PC-3 (cell line): ENCODE measurements around the gene C1orf53. TPM values are rescaled to one million over a fixed set of nuclear protein-coding genes. Genes with fewer than 3 reads are reported as not detected.
A peak's percentile ranks its signal among the peaks of the same experiment; 100 is the strongest.

Source experiments
- ATAC-seq: fragments of 200-7000 bp; cut with Tn5 transposase; 2 replicates; pipeline ENCODE4 v1.9.1; 2020; ENCODE audit warnings: mild to moderate bottlenecking, moderate library complexity
- BruUV-seq: library from RNA; stranded (reverse); fragments of 400-500 nt; replicated peaks from 2 replicates; lab custom pipeline; 2021; lab: Mats Ljungman, UMichigan
- CTCF ChIA-PET: fragments of 300-600 bp; sonication (Branson Sonifier 250); formaldehyde crosslinking; loops from one replicate; lab custom pipeline; 2022; ENCODE audit warnings: antibody characterized with exemption; lab: Charles Lee
- POLR2A ChIA-PET: fragments of 300-600 bp; sonication (Branson Sonifier 250); formaldehyde crosslinking; loops from one replicate; lab custom pipeline; 2022; ENCODE audit warnings: antibody characterized with exemption; ENCODE audit not compliant: unreplicated experiment; lab: Charles Lee
- DNase-seq: peaks from one replicate; pipeline ENCODE4 v3.0.0-alpha.2; 2015
- H2AFZ ChIP-seq: fragments of 300-600 bp; sonication (generic); 2 replicates; pipeline ENCODE4 v1.6.0; 2016; ENCODE audit warnings: antibody characterized with exemption, low read length
- H3F3A ChIP-seq: fragments of 300-600 bp; sonication (generic); one replicate; pipeline ENCODE4 v1.6.0; 2017; ENCODE audit warnings: antibody characterized with exemption, low read length, control low read depth, mild to moderate bottlenecking; ENCODE audit not compliant: unreplicated experiment
- H3K27ac ChIP-seq: fragments of 300-600 bp; sonication (generic); 2 replicates; pipeline ENCODE4 v1.5.1; 2016; ENCODE audit warnings: mild to moderate bottlenecking, low read length
- H3K27me3 ChIP-seq: fragments of 300-600 bp; sonication (generic); 2 replicates; pipeline ENCODE4 v1.6.1; 2016; ENCODE audit warnings: low read length, mixed read lengths
- H3K36me3 ChIP-seq: fragments of 300-600 bp; sonication (generic); 2 replicates; pipeline ENCODE4 v1.6.1; 2016; ENCODE audit warnings: low read depth, mixed run types, low read length, mixed read lengths
- H3K4me1 ChIP-seq: fragments of 300-600 bp; sonication (generic); 2 replicates; pipeline ENCODE4 v1.5.1; 2016; ENCODE audit warnings: low read length; ENCODE audit not compliant: insufficient read depth
- H3K4me2 ChIP-seq: fragments of 300-600 bp; sonication (generic); 2 replicates; pipeline ENCODE4 v1.6.0; 2016; ENCODE audit warnings: low read length
- H3K4me3 ChIP-seq: fragments of 300-600 bp; sonication (generic); 2 replicates; pipeline ENCODE4 v1.5.1; 2016; ENCODE audit warnings: mild to moderate bottlenecking, low read length, mixed read lengths
- H3K79me2 ChIP-seq: fragments of 300-600 bp; sonication (generic); 2 replicates; pipeline ENCODE4 v1.6.1; 2017; ENCODE audit warnings: low read length, mixed read lengths
- H3K9ac ChIP-seq: fragments of 300-600 bp; sonication (generic); 2 replicates; pipeline ENCODE4 v1.6.0; 2016; ENCODE audit warnings: mild to moderate bottlenecking, low read length
- H3K9me2 ChIP-seq: fragments of 300-600 bp; sonication (generic); replicated peaks from 2 replicates; pipeline ENCODE4 v1.6.1; 2016; ENCODE audit warnings: mixed run types, low read length, mixed read lengths
- H3K9me3 ChIP-seq: fragments of 300-600 bp; sonication (generic); 2 replicates; pipeline ENCODE4 v1.6.1; 2016; ENCODE audit warnings: low read length, mixed read lengths
- H4K20me1 ChIP-seq: fragments of 300-600 bp; sonication (generic); 2 replicates; pipeline ENCODE4 v1.6.1; 2016; ENCODE audit warnings: low read length, mixed read lengths
- EZH2 ChIP-seq: fragments of 300-600 bp; sonication (generic); IDR thresholded peaks from one replicate; pipeline ENCODE4 v1.6.1; 2017; ENCODE audit warnings: antibody characterized with exemption, mild to moderate bottlenecking, low read length; ENCODE audit not compliant: unreplicated experiment
- EZH2phosphoT487 ChIP-seq: fragments of 300-600 bp; sonication (generic); IDR thresholded peaks from 2 replicates; pipeline ENCODE4 v1.6.1; 2018; ENCODE audit warnings: mild to moderate bottlenecking, antibody characterized with exemption, low read length, borderline replicate concordance
- intact Hi-C: fragments of 100-400 bp; cut with micrococcal nuclease; formaldehyde crosslinking; loops from 2 replicates; pipeline ENCODE4 v1.9.0; 2023
- total RNA-seq: library from RNA; depleted of rRNA; stranded (reverse); fragments of >200 nt; gene quantifications from 2 replicates; pipeline ENCODE4 v1.2.3, GENCODE V29; 2014
- TF ChIP-seq, protein P1 (sequence below): fragments of 300-600 bp; sonication (generic); conservative IDR thresholded peaks from 2 replicates; pipeline ENCODE4 v1.5.1; 2017; ENCODE audit warnings: antibody characterized with exemption, low read depth, mild to moderate bottlenecking, low read length

C1orf53 gene
- total RNA-seq, 1 experiment from 2014 or later, result 10.4 TPM

DNA sequence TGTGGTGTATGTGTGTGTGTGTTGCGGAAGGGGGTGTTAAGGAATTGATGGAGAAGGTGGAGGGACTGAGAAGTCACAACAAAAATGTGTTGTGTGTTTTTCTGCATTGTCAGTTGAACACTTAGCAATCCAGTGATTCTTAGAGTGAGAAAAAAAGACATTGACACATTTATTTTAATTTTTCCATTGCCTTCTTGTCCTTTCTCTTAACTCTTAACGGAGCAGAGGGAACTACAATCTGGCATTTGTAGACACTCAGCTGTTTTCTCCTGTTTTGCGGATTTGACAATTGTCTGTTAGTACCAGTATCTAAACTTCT lies 725 bp downstream of the C1orf53 start:
- CTCF ChIA-PET, result interaction anchor here (0.6 to 1.3 kb wide), 2 partner anchors 9 to 13 kb away, joined by 3 to 4 read pairs; no protein-coding TSS in a partner anchor

DNA sequence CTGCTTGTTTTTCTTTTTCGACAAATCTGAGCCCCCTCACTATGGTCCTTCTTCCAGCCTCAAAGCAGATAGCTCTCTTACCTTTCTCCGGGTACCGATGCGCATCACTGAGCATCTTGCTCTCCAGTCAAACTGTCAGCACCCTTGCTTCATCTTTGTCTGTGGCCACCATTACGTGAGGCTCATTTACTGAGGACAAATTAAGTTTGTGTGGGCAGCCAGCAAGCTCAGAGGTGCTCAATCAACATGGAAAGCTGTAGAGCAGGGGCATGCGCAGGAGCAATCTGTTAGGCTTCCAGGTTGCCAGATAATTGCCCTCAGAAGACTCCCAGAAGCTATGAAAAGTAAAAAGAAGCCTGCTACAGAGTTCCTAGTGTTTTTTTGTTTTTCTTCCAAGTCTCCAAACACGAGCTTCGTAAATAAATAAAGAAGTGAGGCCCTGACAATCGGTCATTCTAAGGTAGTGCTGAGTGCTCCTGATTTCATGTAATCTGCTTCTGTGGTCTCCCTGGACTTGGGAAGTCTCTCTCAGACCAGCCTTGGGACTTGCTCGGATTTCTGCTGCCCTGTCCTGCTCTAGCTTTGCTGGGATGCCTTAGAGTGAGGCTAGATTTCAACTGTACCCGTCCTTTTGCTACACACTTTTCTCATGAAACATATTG lies 1.8 kb downstream of the C1orf53 start:
- DNase-seq, result no peak
- no TSS peak for BruUV-seq
- no peak overlapping the region for H3K9ac ChIP-seq
- no peaks in the 10 kb centered on the region for H4K20me1 ChIP-seq
- no peaks in the 10 kb centered on the region for H3K79me2 ChIP-seq
- no peak overlapping the region for H2AFZ ChIP-seq
- no peaks in the 10 kb centered on the region for H3K27me3 ChIP-seq
- H3K9me2 ChIP-seq, result no peaks in the 10 kb centered on the region
- no peaks in the 10 kb centered on the region for H3K9me3 ChIP-seq
- H3K4me2 ChIP-seq, result no peak overlapping the region
- TF ChIP-seq EZH2phosphoT487, result no peak
- TF ChIP-seq EZH2, result no peak
- TF ChIP-seq, protein P1, sequence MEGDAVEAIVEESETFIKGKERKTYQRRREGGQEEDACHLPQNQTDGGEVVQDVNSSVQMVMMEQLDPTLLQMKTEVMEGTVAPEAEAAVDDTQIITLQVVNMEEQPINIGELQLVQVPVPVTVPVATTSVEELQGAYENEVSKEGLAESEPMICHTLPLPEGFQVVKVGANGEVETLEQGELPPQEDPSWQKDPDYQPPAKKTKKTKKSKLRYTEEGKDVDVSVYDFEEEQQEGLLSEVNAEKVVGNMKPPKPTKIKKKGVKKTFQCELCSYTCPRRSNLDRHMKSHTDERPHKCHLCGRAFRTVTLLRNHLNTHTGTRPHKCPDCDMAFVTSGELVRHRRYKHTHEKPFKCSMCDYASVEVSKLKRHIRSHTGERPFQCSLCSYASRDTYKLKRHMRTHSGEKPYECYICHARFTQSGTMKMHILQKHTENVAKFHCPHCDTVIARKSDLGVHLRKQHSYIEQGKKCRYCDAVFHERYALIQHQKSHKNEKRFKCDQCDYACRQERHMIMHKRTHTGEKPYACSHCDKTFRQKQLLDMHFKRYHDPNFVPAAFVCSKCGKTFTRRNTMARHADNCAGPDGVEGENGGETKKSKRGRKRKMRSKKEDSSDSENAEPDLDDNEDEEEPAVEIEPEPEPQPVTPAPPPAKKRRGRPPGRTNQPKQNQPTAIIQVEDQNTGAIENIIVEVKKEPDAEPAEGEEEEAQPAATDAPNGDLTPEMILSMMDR, result no peak
- peaks cover 12% of the 10 kb centered on the region for H3K4me1 ChIP-seq
- CTCF ChIA-PET, result no interaction called here
- no peaks in the 10 kb centered on the region for H3F3A ChIP-seq
- POLR2A ChIA-PET, result no interaction called here
- no peak overlapping the region for H3K27ac ChIP-seq
- H3K36me3 ChIP-seq, result no peaks in the 10 kb centered on the region
- ATAC-seq, result no peak
- no peak overlapping the region for H3K4me3 ChIP-seq
- intact Hi-C loops, result no loop called here

More for the DNA sequence above, 725 bp downstream of the C1orf53 start:
- H3K4me2 ChIP-seq, result peak overlapping the region; percentile 96
- no peaks in the 10 kb centered on the region for H3K79me2 ChIP-seq
- no peaks in the 10 kb centered on the region for H3F3A ChIP-seq
- DNase-seq, result no peak
- ATAC-seq, result peak; percentile 19
- TF ChIP-seq EZH2phosphoT487, result no peak
- peak overlapping the region; percentile 86 for H3K4me3 ChIP-seq
- no peaks in the 10 kb centered on the region for H4K20me1 ChIP-seq
- H3K9me2 ChIP-seq, result no peaks in the 10 kb centered on the region
- H3K9ac ChIP-seq, result peak overlapping the region; percentile 94
- H3K9me3 ChIP-seq, result no peaks in the 10 kb centered on the region
- H3K4me1 ChIP-seq, result peaks cover 12% of the 10 kb centered on the region
- POLR2A ChIA-PET, result interaction anchor here (0.5 to 0.6 kb wide), 2 partner anchors 180 to 239 kb away, joined by 3 to 4 read pairs; no protein-coding TSS in a partner anchor
- H3K36me3 ChIP-seq, result no peaks in the 10 kb centered on the region
- TSS peak; percentile 89 for BruUV-seq
- H3K27me3 ChIP-seq, result no peaks in the 10 kb centered on the region
- H3K27ac ChIP-seq, result no peak overlapping the region
- intact Hi-C loops, result no loop called here
- H2AFZ ChIP-seq, result peak overlapping the region; percentile 95

DNA sequence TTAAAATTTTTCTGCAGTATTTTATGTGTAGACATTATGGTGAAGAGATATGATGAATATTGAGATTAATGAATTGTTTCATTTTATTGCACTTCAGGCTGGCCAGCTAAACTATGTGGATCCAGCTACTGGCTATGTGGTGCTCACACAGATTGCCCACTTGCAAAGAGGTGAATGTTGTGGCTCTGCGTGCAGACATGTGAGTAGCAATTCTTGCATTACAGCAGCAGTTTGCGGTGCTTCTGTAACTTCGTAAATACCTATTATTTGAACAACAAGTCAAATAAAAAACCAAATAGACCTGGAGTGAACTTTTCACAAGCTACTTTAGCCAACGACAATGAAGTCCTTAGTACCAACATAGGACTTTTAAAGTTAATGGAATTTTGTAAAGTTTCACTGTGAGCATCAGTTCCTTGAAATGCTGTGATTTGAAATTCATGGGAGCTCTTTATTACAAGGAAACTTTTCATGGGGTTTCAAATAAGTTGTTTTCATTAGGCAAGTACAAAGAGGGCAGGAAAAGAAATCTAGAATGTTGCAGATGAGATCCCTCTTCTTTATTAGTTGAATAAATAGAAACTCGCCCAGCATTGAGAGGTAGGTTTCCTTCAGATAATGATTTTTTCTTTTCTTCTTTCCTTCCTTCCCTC lies 3.4 kb downstream of the C1orf53 start:
- Histone ChIP-seq H3F3A (no peaks in the 10 kb centered on the region), H3K27me3 (no peaks in the 10 kb centered on the region), H3K79me2 (no peaks in the 10 kb centered on the region), H3K27ac (no peak overlapping the region), H3K4me3 (no peak overlapping the region), H3K9me3 (no peaks in the 10 kb centered on the region), H3K4me2 (no peak overlapping the region), H2AFZ (no peak overlapping the region), H3K36me3 (no peaks in the 10 kb centered on the region), H4K20me1 (no peaks in the 10 kb centered on the region), H3K9ac (no peak overlapping the region), H3K9me2 (no peaks in the 10 kb centered on the region), H3K4me1 (peaks cover 12% of the 10 kb centered on the region)
- ATAC-seq, result no peak
- DNase-seq, result no peak
- intact Hi-C loops, result no loop called here
- TF ChIP-seq EZH2, result no peak
- TF ChIP-seq, protein P1, result no peak
- no peak for TF ChIP-seq EZH2phosphoT487
- no TSS peak for BruUV-seq
- POLR2A ChIA-PET, result no interaction called here
- CTCF ChIA-PET, result no interaction called here
